HEK293 (cell line): Measurements from ENCODE around the gene DCUN1D5.

Source experiments
- ZFP3 ChIP-seq: fragments of 450-650 bp; formaldehyde crosslinking; IDR thresholded peaks from 2 replicates; pipeline ENCODE4 v1.5.1; 2016; ENCODE audit warnings: low read depth, missing biosample characterization, missing genetic modification characterization
- ZNF530 ChIP-seq: fragments of 450-650 bp; formaldehyde crosslinking; IDR thresholded peaks from 2 replicates; pipeline ENCODE4 v1.5.1; 2016; ENCODE audit warnings: low read depth, missing biosample characterization, missing genetic modification characterization
- ZNF571 ChIP-seq: fragments of 450-650 bp; formaldehyde crosslinking; IDR thresholded peaks from 2 replicates; pipeline ENCODE4 v1.5.0; 2017; ENCODE audit warnings: missing biosample characterization, missing genetic modification characterization
- TF ChIP-seq, protein P1 (sequence below): fragments of 450-650 bp; formaldehyde crosslinking; IDR thresholded peaks from 2 replicates; pipeline ENCODE4 v1.5.1; 2016; ENCODE audit warnings: missing biosample characterization, missing genetic modification characterization, low read depth
- TF ChIP-seq, protein P2 (sequence below): fragments of 450-650 bp; formaldehyde crosslinking; IDR thresholded peaks from 2 replicates; pipeline ENCODE4 v1.5.1; 2016; ENCODE audit warnings: missing biosample characterization, missing genetic modification characterization

DNA sequence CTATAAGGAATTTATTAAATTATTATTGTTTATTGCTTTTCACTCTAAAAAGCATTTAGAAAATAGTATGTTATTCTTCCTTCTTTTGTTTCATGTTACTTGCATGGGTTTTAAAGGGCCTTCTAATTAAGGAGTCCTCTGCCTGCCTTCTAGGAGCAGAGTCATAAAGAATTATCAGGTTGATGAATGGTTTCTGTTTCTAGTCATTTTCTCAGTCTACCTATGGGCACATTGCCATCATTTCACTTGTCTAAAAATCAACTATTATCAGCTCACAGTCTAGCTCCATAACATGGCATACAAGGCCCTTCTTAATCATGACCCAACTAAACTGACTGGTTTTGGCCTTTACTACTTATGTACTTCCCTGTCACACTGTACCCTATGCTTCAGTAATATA lies 33.5 kb upstream of the DCUN1D5 start:
- TF ChIP-seq, protein P1, sequence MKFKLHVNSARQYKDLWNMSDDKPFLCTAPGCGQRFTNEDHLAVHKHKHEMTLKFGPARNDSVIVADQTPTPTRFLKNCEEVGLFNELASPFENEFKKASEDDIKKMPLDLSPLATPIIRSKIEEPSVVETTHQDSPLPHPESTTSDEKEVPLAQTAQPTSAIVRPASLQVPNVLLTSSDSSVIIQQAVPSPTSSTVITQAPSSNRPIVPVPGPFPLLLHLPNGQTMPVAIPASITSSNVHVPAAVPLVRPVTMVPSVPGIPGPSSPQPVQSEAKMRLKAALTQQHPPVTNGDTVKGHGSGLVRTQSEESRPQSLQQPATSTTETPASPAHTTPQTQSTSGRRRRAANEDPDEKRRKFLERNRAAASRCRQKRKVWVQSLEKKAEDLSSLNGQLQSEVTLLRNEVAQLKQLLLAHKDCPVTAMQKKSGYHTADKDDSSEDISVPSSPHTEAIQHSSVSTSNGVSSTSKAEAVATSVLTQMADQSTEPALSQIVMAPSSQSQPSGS (tag by site-specific recombination): no peak
- TF ChIP-seq ZFP3 (tag by site-specific recombination) (no peak), ZNF530 (tag by site-specific recombination) (no peak), ZNF571 (tag by site-specific recombination) (no peak)
- TF ChIP-seq, protein P2, sequence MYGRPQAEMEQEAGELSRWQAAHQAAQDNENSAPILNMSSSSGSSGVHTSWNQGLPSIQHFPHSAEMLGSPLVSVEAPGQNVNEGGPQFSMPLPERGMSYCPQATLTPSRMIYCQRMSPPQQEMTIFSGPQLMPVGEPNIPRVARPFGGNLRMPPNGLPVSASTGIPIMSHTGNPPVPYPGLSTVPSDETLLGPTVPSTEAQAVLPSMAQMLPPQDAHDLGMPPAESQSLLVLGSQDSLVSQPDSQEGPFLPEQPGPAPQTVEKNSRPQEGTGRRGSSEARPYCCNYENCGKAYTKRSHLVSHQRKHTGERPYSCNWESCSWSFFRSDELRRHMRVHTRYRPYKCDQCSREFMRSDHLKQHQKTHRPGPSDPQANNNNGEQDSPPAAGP: no peak
